IPS-NIHi11 (cell line): ENCODE data around the gene CRYBG2.
"Not testable (repeated sequence)": the region's sequence is repeated elsewhere in the genome, so short reads cannot be mapped to it uniquely, and the experiment has no call there.

Experiments used
- DNase-seq: peaks from one replicate; pipeline ENCODE4 v3.0.0; 2012; ENCODE audit warnings: mixed read lengths, low spot score

CRYBG2 gene, protein sequence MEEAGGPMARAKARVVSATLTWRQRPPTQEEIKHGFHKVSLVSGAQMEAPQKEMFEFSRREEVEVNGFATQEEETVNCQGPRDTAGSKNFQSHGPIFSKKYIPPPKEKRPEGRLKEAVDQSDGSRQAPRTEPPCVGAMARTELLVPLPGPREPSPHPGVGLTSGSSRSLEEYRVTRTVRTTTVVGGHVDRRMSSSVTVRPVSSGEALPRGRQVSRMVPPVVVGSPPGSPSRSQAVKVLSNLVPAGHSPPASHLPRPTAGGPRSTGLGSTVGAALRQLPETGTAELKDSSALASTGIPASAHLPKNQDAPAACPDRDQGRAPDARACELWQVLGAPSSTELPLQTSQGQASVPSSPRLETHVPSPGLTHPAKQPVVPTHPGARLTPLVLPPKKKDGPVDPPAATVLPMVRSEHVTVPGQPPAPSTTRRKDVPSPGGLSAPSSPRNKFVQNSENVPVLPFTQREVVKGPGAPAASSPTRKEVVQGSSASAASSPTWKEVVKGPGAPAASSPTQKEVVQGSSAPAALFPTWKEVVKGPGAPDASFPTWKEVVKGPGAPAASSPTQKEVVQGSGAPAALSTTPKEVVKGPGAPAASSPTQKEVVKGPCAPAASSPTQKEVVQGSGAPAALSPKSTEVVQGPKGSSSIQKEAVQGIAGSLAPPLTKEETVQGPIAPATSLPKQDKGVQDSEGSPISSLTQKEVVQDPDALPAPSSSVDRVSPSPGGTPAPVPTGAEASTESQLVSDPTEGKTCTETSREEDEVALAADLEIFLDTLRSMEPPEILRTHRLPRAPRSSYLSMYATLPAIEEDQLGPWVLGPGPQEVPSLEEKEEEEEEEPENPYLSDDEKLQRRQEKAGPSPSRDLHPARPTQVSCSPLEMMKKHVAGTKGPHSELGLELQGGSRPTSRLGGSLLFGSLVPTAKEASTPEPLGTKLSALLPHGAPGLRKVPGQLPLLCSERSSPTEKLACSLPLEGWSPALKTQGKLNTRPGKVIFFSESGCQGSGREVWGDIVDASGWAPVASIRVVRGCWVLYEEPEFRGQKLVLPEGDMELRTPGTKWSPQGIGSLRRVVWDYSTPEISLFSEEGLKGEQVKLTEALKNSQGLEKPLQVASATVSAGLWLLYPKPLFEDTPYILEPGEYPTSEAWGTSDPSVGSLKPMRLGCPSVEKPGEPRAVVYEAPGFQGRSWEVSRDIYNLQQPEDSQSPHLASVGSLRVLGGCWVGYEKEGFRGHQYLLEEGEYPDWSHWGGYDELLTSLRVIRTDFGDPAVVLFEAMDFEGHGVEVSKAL (N-terminal part only)

GRCh38 chr1:26353976-26354820 lies at the start of gene CRYBG2:
Gene CRYBG2 (minus strand): TSS chr1:26354130. CDS start chr1:26346657, 7,473 bp downstream.
- peak; percentile 51 for DNase-seq

- DNase-seq = no peak
These were observed 49.7 kb upstream of the CRYBG2 start for GRCh38 chr1:26403656-26404055.

- DNase-seq = no peak
These were observed 48.0 kb upstream of the CRYBG2 start for GRCh38 chr1:26401891-26402290.

GRCh38 chr1:26399034-26399433 lies 45.1 kb upstream of the CRYBG2 start:
- no peak for DNase-seq

DNA sequence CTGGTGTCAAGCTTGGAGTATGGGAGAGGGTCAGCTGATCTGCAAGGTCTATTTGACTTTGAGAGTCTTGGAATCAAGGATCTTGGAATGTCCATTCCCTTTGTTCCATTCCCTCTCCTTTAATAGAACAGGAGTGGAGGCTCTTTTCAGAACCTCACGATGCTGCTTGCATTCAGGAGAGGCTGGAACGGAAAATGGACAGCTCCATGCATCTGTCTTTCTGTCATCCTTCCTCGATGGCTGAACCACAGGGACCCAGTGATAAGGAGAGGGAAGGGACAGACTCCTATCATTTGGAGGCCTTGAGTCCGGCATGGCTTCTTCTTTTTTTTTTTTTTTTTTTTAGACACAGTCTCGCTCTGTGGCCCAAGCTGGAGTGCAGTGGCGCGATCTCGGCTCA lies 41.8 kb upstream of the CRYBG2 start:
- DNase-seq = no peak

GRCh38 chr1:26391450-26391849 lies 37.5 kb upstream of the CRYBG2 start:
- peak; percentile 80 for DNase-seq

GRCh38 chr1:26389604-26390247 lies 35.8 kb upstream of the CRYBG2 start:
- DNase-seq = no peak

- DNase-seq = no peak
These were observed 35.0 kb upstream of the CRYBG2 start for GRCh38 chr1:26388791-26389445.

DNA sequence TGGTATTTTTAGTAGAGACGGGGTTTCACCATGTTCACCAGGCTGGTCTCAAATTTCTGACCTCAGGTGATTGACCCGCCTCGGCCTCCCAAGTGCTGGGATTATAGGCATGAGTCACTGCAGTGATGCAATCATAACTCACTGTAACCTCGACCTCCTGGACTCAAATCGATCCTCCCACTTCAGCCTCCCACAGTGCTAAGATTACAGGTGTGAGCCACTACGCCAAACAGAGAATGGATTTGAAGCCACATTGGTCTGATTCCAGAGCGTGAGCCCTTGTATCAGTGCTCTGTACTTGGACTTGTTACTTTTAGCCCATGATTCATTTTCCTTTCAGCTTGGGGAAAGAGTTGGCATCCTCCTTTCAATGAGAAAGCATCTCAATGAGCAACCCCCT lies 33.5 kb upstream of the CRYBG2 start:
- no peak for DNase-seq

DNA sequence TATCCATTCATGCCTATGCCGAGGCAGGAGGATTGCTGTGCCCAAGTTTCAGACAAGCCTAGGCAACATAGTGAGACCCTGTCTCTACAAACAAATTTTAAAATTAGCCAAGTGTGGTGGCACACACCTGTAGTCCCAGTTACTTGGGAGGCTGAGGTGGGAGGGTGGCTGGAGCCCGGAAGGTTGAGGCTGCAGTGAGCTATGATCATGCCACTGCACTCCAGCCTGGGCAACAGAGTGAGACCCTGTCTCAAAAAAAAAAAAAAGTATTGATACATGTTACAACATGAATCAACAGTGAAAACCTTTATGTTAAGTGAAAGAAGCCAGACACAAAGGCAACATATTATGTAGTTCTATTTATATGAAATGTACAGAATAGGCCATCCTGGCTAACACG lies 31.1 kb upstream of the CRYBG2 start:
- DNase-seq = not testable (repeated sequence)

DNA sequence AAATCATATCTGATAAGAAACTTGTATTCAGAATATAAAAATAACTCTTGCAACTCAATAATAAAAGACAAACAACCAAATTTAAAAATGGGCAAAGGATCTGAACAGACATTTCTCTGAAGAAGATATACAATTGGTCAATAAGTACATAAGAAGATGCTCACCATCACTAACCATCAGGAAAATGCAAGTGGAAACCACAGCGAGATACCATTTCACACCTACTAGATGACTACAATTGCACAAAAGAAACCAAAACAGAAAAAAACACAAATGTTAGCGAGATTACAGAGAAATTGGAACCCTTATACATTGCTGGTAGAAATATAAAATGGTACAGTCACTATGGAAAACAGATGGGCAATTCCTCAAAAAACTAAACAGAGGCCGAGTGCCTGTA lies 30.1 kb upstream of the CRYBG2 start:
- DNase-seq = no peak

- DNase-seq = no peak
These were observed 24.9 kb upstream of the CRYBG2 start for GRCh38 chr1:26378879-26379251.

DNA sequence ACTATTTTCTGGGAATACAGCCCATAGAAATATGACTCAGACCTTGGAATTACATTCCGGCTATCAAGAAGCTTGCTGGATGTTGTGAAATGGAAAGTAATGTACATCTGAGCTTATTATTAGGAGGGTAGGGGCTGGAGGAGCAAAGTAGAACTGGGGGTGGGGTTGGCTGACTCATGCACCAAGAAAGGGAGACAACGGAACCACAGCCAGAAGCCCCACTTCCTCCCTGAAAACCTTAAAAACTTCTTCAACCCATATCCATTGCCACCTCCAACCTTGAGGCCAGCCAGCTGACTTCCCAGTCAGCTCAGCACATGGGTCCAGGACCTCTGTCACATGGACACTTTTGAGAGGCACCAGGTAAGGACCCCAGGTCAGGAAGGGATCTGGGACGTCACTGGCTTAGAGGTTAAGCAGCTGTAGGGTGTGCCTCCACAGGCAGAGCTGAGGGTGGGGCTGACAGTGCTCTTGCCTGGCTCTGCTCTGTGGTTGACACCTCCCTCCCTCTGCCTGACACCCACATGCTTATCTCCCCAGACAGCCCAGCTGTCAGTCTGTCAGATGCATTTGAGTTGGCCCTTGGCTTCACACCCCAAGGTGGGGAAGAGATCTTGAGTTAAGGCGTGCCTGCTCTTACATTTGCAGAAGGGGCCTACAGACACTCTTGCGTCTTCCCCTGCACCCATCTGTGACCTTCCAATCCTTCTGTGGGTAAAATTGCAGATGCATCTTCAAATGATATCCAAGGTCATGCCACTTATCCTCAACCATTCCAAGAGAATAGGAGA lies 24.4 kb upstream of the CRYBG2 start:
- DNase-seq = no peak

DNA sequence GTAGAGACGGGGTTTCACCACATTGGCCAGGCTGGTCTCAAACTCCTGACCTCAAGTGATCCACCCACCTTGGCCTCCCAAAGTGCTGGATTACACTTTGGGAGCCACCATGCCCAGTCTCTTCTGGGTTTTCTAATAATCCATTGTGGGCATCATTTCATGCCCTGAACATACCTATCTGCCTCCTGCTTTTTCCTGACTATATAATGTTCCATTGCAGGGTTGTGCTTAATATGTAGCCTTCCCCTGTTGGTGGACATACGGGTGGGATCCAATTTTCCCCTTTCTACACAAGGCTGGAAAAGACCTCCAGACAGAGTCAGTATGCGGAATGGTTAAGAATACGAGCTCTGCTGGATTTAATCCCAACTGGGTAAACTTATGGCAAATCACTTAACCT lies 22.1 kb upstream of the CRYBG2 start:
- no peak for DNase-seq

GRCh38 chr1:26375081-26375480 lies 21.2 kb upstream of the CRYBG2 start:
- no peak for DNase-seq

DNA sequence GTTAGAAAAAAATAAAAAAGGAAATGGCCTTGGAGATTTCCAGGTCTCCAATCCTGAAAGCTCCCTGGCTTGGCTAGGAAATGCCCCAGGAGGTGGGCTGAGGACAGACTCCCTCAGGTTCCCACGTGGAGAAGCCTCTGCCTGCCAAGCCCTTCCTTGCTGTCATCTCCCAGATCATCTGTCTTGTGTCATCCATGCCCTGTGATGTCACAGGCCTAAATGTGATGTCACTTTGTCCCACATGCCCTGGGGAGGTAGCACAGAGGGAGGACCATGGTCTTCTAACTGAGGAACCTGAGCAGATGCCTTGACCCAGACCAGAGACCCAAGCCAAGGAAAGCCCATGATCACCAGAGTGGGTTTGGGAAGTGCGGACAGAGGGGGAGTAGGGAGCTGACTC lies 20.4 kb upstream of the CRYBG2 start:
- DNase-seq = not testable (repeated sequence)

DNA sequence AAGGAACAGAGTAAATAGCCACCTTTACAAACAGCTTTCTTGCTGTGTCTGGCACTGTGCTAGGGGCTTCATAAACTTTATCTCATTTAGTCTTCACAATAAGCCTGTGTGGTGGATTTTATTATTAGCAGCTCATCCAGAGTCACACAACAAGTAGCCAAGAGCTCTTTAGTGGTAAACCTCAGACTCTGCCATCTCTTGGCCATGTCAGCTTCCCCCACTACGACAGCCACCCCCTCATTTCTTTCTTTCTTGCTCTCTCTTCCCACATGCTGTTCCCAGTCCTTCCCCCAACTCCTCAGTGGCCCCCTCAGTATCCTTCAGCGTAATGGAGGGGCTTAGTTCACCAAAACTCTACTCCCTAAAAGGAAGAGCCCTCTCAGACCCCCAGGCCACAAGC lies 19.9 kb upstream of the CRYBG2 start:
- no peak for DNase-seq

DNA sequence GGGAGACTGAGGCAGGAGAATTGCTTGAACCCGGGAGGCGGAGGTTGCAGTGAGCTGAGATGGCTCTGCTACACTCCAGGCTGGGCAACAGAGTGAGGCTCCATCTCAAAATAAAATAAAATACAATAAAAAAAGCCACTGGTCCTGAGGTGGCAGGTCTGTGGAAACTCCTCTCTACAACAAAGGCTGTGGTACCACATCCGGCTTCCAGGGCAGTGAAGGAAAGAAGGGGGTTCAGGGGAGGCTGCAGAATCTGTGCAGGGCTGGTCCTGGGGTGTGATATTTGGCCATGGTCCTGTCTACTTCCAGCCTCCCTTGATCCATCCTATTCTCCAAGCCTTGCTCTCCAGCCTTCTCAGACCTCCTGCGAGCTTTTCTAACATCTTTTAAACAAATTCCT lies 19.4 kb upstream of the CRYBG2 start:
- DNase-seq = no peak

DNA sequence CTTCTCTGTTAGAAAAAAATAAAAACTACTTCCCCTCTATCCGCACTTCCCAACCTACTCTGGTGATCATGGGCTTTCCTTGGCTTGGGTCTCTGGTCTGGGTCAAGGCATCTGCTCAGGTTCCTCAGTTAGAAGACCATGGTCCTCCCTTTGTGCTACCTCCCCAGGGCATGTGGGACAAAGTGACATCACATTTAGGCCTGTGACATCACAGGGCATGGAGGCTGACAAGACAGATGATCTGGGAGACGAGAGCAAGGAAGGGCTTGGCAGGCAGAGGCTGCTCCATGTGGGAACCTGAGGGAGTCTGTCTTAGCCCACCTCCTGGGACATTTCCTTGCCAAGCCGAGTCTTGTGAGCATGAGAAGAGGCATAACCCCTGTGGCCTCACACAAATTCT lies 18.7 kb upstream of the CRYBG2 start, which contains the start of gene ZNF683:
TSS of gene ZNF683 (minus strand) at position 140 of the 400 bp plus-strand sequence. CDS start 4,179 bp downstream, outside the sequence.
- DNase-seq = not testable (repeated sequence)
